Measurements from ENCODE around the gene STARD10. TPM values are rescaled to one million over a fixed set of nuclear protein-coding genes. Genes with fewer than 3 reads are reported as not detected.

Gene STARD10
- total and polyA plus RNA-seq, 2 experiments from 2014 or later: 16.6 to 20.5 TPM

DNA sequence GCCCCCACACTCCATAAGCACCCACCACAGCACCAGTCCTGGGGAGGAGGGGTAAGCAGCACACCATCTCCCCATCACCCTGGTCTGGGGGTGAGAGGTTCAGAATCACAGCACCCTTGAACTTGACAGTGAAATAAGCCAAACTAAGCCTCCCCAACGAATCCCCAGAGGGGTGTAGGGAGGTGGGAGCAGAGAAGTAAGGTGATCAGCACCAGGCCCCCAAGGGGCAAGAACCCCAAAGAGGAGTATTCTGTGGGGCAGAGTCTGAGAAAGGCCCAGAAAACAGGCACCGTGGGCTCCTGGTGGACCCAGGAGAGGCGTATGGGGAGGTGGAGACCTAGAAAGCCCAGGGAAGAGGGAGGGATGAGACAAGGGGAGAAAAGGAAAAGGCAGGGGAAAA is 72.6 kb downstream of the STARD10 start (continued):
- TF ChIP-seq REST (IDR thresholded peaks at IDR 0.05; ENCODE audit: unreplicated experiment) (no peak), EZH2 (IDR thresholded peaks at IDR 0.05; ENCODE audit: low read depth, unreplicated experiment) (no peak)

- no peak for DNase-seq (ENCODE audit: low spot score)
- Histone ChIP-seq H3K27ac (ENCODE audit: low read depth) (no peak overlapping the region), H3K4me1 (ENCODE audit: insufficient read depth) (no peaks in the 10 kb centered on the region; the same call in 1 of the 2 replicates), H4K20me1 (replicated peaks; ENCODE audit: insufficient read depth) (peaks cover 18% of the 10 kb centered on the region), H3K4me2 (no peak overlapping the region), H3F3A (replicated peaks; ENCODE audit: low read depth) (no peaks in the 10 kb centered on the region), H3K36me3 (ENCODE audit: insufficient read depth) (no peaks in the 10 kb centered on the region), H3K9me2 (ENCODE audit: insufficient read depth) (no peaks in the 10 kb centered on the region), H3K27me3 (ENCODE audit: insufficient read depth) (no peaks in the 10 kb centered on the region), H3K79me2 (replicated peaks; ENCODE audit: insufficient read depth) (peaks cover 55% of the 10 kb centered on the region), H2AFZ (no peak overlapping the region), H3K4me3 (no peak overlapping the region)
- no peak overlapping the region; the same call in 1 of the 2 replicates for H3K27ac Mint-ChIP-seq
- H3K9me3 Mint-ChIP-seq: no peaks in the 10 kb centered on the region; the same call in 2 of the 3 replicates
- peaks cover 8% of the 10 kb centered on the region; the same call in 2 of the 3 replicates for H3K36me3 Mint-ChIP-seq (ENCODE audit: low read depth)
- H3K4me1 Mint-ChIP-seq: peaks cover 22% of the 10 kb centered on the region
- peaks cover 9% of the 10 kb centered on the region for H3K27me3 Mint-ChIP-seq (ENCODE audit: insufficient read depth, low read depth, poor library complexity)
- no peak overlapping the region for H3K4me3 Mint-ChIP-seq
- no peak for ATAC-seq
- TF ChIP-seq JUNB (IDR thresholded peaks at IDR 0.05; ENCODE audit: unreplicated experiment): no peak
- no peak for TF ChIP-seq CTCF (conservative IDR thresholded peaks at IDR 0.05; ENCODE audit: low read depth in 2 of 2)
- no peak for TF ChIP-seq ZNF114 (CRISPR knock-in tag; IDR thresholded peaks at IDR 0.05)
- TF ChIP-seq STAT1 (IDR thresholded peaks at IDR 0.05; ENCODE audit: unreplicated experiment): no peak
- TF ChIP-seq EZH2phosphoT487 (IDR thresholded peaks at IDR 0.05; ENCODE audit: unreplicated experiment): no peak
- no peak for TF ChIP-seq POLR2AphosphoS5 (IDR thresholded peaks at IDR 0.05; ENCODE audit: low read depth)
- TF ChIP-seq, protein P1, sequence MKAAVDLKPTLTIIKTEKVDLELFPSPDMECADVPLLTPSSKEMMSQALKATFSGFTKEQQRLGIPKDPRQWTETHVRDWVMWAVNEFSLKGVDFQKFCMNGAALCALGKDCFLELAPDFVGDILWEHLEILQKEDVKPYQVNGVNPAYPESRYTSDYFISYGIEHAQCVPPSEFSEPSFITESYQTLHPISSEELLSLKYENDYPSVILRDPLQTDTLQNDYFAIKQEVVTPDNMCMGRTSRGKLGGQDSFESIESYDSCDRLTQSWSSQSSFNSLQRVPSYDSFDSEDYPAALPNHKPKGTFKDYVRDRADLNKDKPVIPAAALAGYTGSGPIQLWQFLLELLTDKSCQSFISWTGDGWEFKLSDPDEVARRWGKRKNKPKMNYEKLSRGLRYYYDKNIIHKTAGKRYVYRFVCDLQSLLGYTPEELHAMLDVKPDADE (IDR thresholded peaks at IDR 0.05): no peak
- TF ChIP-seq REST (IDR thresholded peaks at IDR 0.05; ENCODE audit: unreplicated experiment): no peak
- no peak for TF ChIP-seq EZH2 (IDR thresholded peaks at IDR 0.05; ENCODE audit: low read depth, unreplicated experiment)
- no peak for TF ChIP-seq NANOG (IDR thresholded peaks at IDR 0.05; ENCODE audit: borderline replicate concordance)
- TF ChIP-seq ZNF331 (CRISPR knock-in tag; IDR thresholded peaks at IDR 0.05; ENCODE audit: low read depth): no peak
Measured at GRCh38 chr11:72720784-72721183, 73.1 kb downstream of the STARD10 start.

Data from GM23338 (cell line).